NCI-H510A treated with DMSO at 0.1 percent for 48 hours (cell line): ENCODE results near the gene TBC1D20.
"Not testable (repeated sequence)": the region's sequence is repeated elsewhere in the genome, so short reads cannot be mapped to it uniquely, and the experiment has no call there.

Experiments used
- DNase-seq: peaks from one replicate; lab custom pipeline; 2025; lab: John Stamatoyannopoulos, UW

The TBC1D20 gene

DNA sequence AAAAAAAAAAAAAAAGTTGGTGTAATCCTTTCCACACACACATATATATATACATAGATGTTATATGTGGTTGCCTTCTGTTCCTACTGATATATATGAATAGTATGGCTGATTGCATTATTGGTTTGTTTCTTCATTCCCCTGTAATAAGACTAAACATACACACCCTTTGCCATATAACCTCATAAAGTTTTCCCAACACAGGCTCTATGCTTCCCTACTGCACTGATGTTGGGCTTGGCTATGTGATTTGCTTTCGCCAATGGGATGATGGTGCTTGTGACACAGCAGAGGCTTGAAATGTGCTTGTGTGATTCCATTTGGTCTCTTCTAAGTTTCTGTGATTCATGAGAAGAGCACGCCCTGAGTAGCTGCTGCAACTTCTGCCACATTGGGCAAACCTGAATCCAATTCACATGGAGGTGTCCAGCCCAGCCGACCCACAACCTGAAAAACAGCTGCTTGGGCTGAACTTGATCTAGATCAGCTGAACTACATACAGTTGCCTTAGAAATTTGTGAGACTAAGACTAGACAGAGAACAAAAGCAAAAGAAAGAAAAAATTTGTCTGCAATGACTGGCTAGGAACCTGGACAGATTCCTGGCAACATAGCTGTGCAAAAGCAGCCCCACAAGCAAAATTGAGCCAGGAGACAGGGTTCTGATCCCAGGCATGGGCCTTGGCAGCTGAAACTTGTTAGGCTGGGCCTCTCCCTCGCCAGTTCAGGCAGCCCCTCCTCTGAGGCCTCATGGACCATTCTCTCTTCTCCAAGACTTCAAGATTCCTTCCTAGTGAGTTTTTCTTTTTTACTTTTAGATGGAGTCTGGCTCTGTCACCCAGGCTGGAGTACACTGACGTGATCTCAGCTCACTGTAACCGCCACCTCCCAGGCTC is 13.4 kb upstream of the TBC1D20 start:
- no peak for DNase-seq

DNA sequence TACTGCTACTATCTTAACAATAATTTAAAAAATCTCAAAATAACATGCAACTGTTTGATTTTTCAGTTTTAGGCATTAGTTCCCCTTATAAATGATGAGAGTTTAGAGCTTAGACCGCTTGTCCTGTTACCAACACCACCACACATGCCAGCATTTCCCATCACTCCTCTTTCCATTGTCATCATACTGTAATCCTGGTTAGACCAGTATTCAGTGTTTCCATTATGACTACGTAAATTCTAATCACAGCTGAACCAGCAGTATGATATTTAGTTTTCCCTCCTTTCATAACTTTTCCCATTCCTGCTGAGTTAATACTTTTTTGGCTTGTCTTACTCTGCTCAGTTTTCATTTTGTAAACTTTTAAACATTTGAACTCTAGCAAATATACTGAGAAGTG is 12.2 kb upstream of the TBC1D20 start:
- DNase-seq, result no peak

DNA sequence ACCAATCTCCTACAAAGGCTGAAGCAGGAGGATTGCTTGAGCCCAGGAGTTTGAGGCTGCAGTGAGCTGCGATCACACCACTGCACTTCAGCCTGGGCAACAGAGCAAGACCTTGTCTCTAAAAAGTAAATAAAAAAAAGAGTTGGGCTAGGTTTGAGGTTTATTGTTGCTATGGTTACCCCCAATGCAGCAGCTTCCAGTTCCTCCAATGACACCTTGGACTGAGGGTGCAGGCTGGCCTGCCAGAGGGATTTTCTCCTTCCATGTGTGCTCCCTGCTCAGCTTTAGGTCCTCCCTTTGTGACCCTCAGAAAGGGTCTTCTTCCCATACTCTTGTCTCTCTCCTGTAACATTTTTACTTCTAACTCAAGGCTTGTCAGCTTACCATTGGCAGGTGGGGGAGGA is 10.6 kb upstream of the TBC1D20 start:
- DNase-seq, result no peak

DNA sequence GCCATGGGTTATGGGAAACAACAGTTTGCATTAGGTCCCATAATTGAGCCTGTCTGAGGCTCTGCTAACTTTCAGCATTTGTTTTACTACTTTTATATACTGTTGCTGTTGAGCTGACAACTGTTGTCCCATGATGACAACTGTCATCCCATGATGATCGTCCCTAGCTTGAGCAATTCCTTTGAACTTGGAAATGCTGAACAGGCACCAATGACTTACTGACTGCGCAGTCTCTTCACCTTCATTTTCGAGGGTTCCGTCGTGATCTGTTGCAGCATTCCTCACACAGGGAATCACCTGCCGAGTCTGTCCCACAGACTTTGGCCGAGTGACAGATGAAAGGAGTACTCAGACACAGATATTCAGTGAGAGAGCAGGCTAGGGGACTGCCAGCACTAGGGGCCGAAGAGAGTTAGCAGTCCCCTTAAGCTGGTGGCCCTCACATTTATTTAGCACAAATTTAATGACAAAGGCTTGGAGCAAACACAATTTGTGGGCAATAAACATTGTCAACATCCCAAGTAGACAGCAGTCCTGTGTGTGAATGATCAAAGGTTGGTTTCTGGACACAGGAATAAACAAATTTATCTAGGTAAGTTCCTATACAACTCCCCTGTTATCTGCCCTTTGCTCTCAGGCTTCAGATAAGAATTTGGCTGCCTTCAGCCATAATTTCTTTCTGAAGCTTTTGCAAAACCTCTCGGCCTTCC is 10.0 kb upstream of the TBC1D20 start:
- no peak for DNase-seq

DNA sequence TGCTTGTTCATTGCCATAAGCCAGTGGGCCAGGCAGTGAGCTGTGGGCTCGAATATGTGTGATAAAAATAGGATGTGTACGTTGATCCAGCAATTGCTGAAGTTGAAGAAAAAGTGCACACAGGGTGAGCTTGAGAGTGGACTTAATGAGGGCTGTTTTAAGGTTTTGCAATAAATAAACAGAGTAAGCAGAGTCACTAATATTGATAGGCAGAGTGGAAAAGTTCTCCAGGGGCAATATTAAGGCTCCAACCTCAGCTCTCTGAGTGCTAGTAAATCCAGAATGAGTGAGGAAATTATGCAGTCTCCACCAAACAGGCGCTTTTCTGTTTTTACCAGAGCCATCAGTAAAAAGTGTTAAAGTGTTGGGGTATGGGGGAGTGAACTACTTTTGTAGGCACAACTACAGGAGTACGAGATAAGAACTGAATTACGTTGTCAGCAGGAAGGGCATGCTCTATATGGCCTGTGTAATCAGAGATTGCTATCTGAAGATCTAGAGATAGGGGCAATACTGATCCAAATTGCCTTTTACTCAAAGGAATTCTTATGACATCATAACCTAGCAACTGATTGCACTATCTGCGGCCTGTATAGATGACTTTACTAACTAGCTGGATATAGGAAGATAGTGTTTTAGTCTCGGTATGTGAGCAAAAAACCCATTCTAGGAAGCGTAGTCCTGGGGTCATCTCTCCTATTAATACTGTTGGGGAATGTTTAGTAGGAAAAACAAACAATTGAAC is 7.6 kb upstream of the TBC1D20 start:
- DNase-seq, result no peak

DNA sequence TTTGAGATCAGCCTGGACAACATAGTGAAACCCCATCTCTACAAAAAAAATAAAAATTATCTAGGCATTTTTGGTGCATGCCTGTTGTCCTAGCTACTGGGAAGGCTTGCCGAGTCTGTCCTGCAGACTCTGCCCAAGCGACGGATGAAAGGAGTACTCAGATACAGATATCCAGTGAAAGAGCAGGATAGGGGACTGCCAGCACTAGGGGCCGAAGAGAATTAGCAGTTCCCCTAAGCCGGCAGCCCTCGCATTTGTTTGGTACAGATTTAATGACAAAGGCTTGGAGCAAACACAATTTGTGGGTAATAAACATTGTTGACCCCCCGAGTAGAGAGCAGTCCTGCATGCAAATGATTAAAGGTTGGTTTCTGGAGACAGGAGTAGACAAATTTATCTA is 5.4 kb upstream of the TBC1D20 start:
- no peak for DNase-seq

DNA sequence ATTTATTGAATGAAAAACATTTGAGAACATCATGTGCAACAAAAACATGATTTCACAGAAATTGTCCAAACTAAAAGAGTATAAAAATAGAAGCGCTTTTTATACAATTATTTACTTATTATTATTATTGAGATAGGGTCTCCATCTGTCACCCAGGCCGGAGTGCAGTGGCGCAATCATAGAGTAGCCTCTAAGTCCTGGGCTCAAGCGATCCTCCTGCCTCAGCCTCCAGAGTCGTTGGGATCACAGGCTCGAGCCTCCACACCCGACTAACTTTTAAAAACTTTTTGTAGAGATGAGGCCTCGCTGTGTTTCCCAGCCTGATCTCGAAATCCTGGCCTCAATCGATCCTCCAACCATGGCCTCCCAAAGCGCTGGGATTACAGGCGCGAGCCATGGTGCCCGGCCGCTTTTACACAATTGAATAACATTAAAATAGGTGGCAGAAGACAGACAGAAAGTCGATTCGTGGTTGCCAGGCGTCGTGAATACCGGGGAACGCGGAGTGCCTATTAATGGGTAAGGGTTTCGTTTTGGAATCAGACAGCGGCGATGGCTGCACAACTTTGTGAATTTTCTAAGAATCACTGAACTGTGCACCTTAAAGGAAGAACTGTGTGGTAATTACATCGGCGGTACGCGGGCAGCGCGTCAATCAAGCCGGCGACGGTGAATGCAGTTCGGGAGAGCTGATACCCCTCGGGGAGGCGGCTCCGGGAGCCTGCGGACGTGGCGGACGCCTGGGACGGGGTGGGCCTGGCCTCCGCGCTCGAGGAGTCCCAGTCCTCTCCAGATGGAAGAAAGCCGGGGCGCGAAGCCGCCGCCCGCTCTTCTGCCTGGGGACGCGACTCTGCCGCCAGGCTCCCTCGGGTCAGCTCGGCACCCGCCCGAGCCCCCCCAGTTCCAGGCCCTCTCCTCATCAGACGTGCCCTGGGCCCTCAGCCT is 807 bp downstream of the TBC1D20 start:
- DNase-seq, result peak; percentile 73

DNA sequence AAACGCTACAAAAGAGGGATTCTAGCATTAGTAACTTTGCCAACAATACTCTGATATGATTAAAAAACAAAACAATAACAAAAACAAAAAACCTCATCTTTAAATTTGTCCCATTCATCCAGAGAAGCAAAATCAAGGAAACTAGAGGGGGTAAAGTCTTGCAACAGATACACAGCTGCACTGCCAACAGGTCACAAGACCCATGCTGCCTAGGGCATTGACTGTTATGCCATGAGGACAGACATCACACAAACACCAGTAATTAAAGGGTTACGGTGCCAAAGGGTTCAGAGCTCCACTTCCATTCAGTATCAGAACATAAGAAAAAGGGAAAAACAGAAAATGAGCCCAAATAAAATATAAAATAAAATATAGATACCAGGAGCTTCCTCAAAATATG is 1.6 kb downstream of the TBC1D20 start:
- no peak for DNase-seq

DNA sequence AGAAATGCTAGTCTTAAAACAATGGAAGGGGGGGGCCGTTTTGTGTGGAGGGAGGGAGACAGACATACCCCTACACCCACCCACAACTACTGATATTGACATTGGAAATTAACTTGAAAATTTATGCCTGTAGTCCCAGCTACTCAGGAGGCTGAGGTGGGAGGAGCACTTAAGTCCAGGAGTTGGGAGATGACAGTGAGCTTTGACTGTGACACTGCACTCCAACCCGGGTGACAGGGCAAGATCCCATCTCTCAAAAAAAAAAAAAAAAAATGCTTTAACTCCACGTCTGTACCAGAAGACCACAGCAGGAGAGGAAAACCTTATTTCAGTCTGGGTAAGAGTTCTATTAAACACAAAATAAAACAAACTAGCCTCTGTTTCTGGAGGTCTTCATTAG is 2.2 kb downstream of the TBC1D20 start:
- DNase-seq, result no peak

DNA sequence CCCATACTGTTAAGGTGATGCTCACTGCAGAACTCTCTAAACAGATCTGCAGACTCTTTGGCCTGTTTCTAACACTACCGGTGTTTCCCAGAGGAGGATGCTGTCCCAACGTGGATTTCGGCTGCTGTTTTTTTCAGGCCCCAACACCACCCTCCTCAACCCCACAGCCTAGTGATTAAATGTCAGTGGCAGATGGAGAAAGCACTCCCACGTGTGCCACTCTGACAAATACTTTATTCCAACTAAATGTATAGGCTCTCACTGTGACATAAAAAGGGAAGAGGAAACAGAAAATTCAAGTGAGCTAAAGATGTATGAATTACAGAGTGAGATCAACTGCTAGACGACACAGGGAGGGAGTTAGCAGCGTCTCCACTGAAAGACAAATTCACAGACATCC is 3.6 kb downstream of the TBC1D20 start:
- DNase-seq, result no peak

DNA sequence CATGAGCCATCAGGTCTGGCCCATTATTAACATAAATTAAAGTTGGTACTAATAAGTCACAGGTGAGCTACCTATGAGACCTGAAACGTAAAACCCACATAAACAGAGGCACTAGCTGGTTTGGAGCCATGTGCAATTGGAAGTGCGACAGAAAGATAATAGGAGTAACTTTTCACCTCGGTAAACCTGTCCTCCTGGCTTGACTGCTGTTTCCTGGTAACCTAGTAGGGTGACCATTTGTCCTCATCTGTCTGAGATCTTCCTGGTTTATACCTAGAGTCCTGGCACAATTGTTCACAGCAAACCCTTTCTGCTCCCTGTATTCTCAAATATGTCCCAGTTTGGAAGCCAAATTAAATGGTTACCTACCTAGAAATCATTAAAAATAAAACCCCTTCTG is 7.4 kb downstream of the TBC1D20 start:
- DNase-seq, result no peak

DNA sequence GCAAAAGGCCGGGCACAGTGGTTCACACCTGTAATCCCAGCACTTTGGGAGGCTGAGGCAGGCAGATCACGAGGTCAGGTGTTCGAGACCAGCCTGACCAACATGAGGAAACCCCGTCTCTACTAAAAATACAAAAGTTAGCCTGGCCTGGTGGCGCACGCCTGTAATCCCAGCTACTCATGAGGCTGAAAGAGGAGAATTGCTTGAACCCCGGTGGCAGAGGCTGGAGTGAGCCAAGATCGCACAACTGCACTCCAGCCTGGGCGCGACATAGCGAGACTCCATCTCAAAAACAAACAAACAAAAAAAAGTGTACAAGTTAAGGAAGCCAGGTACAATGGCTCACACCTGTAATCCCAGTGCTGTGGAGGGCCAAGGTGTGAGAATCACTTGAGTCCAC is 10.3 kb downstream of the TBC1D20 start:
- not testable (repeated sequence) for DNase-seq

DNA sequence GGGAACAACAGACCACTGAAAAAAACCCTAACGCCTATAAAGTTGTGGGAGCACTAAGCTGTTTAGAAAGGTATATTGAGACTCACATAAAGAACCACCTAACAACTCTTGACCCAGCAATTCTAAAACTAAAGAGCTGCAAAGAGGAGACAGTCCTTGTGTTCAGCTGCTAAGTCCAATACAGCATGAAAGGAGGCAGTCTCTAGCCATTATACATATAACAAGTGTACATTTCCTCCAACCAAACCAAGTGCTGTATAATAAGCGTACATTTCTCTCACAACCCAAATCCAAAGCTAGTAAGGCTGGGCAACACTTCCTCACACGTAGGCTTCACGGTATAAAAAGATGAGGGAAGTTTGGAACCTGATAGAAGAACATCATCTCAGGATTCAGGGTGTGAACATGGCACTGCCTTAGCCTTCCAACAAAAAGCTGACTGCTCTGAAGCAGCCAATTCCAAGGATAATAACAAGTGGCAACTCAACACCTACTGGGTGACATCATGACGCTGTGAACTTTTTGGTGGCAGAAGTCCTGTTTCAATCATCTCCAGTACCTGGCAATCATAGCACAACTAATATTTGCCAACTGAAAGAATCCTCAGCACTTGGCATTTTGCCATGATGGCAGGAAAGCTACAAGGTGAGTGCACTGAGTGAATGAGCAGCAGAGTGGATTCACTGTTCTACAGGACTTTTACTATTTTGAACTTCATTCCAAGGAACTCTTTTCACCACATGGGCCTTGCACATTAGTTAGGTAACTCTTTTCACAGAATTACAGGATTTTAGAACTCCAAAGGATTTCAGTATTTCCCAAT is 16.6 kb downstream of the TBC1D20 start:
- no peak for DNase-seq

DNA sequence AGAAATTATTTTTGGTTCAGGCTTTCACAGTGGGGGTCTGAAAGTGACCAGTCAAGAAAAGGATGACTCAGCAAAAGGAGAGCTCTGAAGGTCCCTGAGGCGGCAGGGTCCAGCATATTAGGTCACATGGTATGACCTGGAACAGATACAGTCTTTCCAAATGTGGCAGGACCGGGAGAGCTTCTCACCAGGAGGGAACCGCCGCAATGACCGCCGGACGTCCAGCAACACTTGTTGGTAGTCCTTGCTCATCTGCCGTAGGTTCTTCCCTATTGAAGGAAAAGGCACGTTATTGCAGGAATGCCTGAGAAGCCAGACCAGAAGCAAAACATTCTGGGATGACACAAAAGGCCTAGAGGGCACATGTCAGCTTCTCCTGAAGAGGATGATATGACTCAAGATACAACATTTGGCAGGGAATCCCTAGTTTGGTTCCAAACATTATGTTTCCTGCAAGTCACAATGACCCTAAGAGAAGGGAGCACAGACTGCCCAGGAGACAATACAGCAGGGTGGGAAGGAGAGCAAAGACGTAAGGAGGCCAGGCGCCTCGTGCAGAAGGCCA is 17.4 kb downstream of the TBC1D20 start:
- no peak for DNase-seq

DNA sequence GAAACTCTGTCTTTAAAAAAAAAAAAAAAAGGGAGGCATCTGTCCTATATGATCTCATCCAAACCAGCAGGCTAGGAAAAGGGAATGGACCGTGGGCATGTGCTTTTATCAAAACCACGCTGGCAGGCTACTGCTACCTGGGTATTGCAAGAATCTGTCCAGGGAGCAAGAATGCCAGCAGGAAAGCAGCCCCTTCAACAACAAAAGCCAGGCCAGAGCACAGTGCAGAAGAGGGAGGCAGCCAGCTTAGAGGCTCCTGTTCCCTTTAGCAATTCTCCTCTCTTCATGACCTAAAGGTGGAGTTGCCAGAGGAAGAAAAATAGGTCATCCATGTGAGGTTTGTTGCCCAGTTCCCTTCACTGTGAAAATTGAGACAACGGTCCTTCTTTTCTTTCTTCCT is 18.2 kb downstream of the TBC1D20 start:
- DNase-seq, result no peak

DNA sequence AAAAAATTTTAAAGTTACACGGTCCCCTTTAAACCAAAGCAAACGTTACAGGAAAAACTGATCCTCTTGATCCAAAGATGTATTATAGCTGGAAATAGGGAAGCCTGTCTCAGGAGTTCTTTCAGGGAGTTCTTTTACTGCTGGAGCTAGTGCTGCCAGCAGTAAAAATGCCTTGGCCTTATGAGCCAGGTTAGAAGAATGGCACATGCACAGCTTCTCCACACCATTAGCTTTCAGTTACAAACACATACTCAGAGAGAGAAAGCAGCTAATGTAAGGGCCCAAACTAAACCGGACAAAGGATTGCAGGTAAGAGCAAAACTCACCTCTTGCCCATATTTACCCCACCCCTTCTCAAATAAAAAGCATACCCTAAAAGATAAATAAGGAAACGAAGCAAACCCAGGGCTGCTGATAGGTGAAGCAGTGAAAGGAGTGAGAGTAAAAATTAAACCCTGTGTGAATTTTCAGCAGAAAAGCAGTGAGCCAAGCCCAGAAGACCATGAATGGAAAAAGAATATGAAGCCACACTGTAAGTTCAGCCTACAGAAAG is 19.0 kb downstream of the TBC1D20 start:
- DNase-seq, result no peak

DNA sequence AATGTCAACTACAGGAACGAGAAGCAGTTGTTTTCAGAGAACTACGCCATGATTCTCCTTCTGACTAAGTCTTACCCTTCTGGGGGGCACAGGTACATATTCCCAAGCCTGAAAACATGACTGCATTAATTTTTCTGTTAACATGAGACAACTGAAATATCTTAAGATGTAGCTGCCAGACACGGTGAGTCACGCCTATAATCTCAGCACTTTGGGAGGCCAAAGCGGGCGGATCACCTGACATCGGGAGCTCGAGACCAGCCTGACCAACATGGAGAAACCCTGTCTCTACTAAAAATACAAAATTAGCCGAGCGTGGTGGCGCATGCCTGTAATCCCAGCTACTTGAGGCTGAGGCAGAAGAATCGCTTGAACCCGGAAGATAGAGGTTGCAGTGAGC is 21.7 kb downstream of the TBC1D20 start:
- no peak for DNase-seq

DNA sequence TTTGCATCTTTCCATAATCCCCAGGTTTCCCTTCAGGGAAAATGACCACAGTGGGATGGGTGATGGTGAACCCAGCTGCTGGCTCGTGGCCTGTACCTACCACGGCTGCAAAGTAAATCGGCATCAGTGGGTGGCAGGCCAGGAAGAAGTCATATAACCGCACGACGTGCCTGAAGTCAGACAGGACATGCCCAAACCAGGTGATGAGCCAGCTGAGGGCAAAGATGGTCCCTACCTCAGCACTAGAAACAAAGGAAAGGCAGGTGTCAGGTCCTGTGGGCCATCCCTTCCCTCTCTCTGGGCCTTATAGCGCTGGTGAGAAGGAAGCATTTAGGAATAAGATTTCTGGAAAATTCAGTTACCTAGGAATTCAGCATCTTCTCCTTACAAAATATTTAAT is 22.2 kb downstream of the TBC1D20 start:
- DNase-seq, result no peak

DNA sequence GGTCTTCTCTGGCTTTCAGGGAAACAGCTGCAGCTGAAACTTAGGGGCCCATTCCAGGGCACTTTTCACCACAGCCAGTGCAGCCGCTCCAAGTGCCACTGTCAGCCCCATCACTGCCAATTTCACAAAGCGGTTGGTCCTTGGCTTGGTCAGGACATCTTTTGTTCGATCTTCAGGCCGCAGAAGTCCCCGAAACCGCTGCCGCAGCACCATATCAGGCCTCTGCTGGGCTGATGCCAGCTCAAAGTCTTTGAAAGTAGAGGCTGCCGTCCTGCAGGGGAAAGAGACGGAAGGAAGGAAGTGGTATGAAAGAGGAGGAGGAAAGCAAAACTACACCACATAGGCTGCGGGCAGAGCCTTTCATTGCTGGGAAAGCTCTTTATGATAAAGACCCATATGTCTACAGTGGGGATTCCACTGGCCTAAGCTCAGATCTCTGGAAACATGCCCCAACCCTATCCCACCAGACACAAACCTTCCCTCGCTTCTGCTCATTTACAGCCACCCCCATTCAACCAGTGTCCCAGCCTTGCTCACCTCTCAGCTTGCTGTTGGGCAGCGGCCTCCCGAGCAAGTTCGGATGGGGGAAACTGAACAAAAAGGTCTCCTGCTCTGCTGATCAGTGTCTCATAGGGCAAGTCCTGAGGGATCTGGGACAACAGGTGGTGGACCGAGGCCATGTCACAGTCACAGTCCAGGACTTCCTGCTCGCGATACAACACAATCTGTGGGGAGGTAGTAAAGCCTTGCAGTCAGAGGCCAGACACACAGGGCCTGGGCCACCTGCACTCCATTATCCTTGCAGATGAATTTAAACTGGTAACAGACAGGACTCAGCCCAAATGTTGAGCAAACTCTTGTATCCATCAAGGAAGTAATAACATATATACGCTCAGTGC is 23.5 kb downstream of the TBC1D20 start:
- DNase-seq, result no peak
